NB4 (cell line): Measurements from ENCODE around the gene PPID.
"Not testable (repeated sequence)": the region's sequence is repeated elsewhere in the genome, so short reads cannot be mapped to it uniquely, and the experiment has no call there.

Experiments
- MYC ChIP-seq: IDR thresholded peaks from 2 replicates; pipeline ENCODE4 v1.6.1; 2011; ENCODE audit warnings: low read depth, low read length
- POLR2A ChIP-seq: IDR thresholded peaks from 2 replicates; pipeline ENCODE4 v1.6.1; 2011; ENCODE audit warnings: mild to moderate bottlenecking; ENCODE audit not compliant: insufficient read length; ENCODE audit errors: extremely low read depth
- TF ChIP-seq, protein P1 (sequence below): IDR thresholded peaks from one replicate; pipeline ENCODE4 v1.5.1; 2012; ENCODE audit warnings: low read depth, low read length
- TF ChIP-seq, protein P2 (sequence below): IDR thresholded peaks from 2 replicates; pipeline ENCODE4 v1.6.1; 2011; ENCODE audit warnings: low read depth, low read length

DNA sequence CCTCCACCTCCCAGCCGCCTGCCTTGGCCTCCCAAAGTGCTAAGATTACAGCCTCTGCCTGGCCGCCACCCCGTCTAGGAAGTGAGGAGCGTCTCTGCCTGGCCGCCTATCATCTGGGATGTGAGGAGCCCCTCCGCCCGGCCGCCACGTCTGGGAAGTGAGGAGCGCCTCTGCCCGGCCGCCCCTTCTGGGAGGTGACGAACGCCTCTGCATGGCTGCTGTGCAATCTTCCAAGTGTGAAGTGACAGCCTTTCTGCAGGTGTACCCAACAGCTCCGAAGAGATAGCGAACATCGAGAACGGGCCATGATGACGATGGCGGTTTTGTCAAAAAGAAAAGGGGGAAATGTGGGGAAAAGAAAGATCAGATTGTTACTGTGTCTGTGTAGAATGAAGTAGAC is 36.3 kb upstream of the PPID start:
- TF ChIP-seq, protein P1, sequence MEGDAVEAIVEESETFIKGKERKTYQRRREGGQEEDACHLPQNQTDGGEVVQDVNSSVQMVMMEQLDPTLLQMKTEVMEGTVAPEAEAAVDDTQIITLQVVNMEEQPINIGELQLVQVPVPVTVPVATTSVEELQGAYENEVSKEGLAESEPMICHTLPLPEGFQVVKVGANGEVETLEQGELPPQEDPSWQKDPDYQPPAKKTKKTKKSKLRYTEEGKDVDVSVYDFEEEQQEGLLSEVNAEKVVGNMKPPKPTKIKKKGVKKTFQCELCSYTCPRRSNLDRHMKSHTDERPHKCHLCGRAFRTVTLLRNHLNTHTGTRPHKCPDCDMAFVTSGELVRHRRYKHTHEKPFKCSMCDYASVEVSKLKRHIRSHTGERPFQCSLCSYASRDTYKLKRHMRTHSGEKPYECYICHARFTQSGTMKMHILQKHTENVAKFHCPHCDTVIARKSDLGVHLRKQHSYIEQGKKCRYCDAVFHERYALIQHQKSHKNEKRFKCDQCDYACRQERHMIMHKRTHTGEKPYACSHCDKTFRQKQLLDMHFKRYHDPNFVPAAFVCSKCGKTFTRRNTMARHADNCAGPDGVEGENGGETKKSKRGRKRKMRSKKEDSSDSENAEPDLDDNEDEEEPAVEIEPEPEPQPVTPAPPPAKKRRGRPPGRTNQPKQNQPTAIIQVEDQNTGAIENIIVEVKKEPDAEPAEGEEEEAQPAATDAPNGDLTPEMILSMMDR: not testable (repeated sequence)
- not testable (repeated sequence) for TF ChIP-seq POLR2A, MYC
- TF ChIP-seq, protein P2, sequence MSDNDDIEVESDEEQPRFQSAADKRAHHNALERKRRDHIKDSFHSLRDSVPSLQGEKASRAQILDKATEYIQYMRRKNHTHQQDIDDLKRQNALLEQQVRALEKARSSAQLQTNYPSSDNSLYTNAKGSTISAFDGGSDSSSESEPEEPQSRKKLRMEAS: not testable (repeated sequence)
